ENCODE data around the gene PLPPR3. TPM values are rescaled to one million over a fixed set of nuclear protein-coding genes. Genes with fewer than 3 reads are reported as not detected.
"Not testable (repeated sequence)": the region's sequence is repeated elsewhere in the genome, so short reads cannot be mapped to it uniquely, and the experiment has no call there.

PLPPR3 gene
- total RNA-seq, 2 experiments from 2014 or later: not detected

DNA sequence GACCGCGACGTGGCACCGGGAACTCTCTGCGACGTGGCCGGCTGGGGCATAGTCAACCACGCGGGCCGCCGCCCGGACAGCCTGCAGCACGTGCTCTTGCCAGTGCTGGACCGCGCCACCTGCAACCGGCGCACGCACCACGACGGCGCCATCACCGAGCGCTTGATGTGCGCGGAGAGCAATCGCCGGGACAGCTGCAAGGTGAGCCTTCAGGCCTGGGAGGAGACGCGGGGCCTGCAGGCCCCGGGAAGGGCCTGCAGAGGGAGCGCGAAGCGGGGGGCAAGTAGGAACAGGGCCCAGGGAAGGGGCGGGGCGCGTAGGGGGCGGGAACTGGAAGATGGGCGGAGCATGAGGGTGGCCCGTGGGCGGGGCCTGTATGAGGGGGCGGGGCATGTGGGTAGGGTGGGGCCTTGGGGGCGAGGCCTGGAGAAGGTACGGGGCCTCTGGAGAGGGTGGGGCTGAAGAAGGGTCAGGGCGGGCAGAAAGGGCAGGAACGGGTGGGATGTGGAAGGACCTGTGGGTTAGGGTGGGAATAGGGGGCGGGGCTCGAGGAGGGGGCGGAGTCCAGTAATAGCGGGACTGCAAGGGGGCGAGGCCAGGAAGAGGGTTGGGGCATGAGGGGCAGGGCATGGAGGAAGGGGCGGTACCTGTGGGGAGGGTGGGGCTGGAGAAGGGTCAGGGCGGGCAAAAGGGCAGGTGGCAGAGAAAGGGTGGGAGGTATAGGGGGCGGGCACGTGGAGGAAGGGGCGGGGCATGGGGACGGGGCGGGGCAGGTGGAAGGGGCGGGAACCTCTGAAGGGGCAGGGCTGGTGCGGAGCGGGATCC, 40.2 kb upstream of the PLPPR3 start:
- no peaks in the 10 kb centered on the region for H3K36me3 Mint-ChIP-seq (ENCODE audit: low read depth)
- ChIA-PET POLR2A (no interaction called here), CTCF (interaction anchor here (1.6 to 2.9 kb wide), 6 partner anchors 10 to 76 kb away, joined by 6 to 34 read pairs (median 10); partner anchors contain the start of genes MED16 and RNU6-9)
- H3K27me3 Mint-ChIP-seq: peaks cover 14% of the 10 kb centered on the region
- no peaks in the 10 kb centered on the region for H3K9me3 Mint-ChIP-seq
- no peak overlapping the region for H3K4me3 Mint-ChIP-seq
- peaks cover 21% of the 10 kb centered on the region for H3K4me1 Mint-ChIP-seq
- H3K27ac Mint-ChIP-seq: no peak overlapping the region
- DNase-seq: peak; percentile 69

DNA sequence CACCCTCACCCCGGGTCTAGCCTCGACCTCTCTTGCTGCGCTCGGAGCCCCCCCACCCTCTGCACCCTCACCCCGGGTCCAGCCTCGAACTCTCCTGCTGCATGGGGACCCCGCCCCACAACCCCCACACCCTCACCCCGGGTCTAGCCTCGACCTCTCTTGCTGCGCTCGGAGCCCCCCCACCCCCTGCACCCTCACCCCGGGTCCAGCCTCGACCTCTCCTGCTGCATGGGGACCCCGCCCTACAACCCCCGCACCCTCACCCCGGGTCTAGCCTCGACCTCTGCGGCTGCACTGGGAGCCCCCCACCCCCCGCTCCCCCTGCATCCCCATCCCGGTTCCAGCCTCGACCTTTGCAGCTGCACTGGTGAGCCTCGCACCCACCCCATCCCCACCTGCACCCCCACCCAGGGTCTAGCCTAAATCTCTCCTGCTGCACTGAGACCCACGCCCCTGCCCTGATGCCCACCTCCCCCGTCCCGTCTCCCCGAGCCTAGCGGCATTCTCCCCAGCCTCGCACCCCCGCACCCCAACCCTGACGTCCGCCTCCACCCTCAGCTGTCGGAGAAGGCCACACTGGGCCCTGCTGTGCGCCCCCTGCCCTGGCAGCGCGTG, 39.5 kb upstream of the PLPPR3 start:
- no peaks in the 10 kb centered on the region for H3K9me3 Mint-ChIP-seq
- peaks cover 21% of the 10 kb centered on the region for H3K4me1 Mint-ChIP-seq
- H3K4me3 Mint-ChIP-seq: no peak overlapping the region
- H3K36me3 Mint-ChIP-seq (ENCODE audit: low read depth): no peaks in the 10 kb centered on the region
- H3K27me3 Mint-ChIP-seq: peaks cover 14% of the 10 kb centered on the region
- no peak overlapping the region for H3K27ac Mint-ChIP-seq
- no peak for DNase-seq
- CTCF ChIA-PET: no interaction called here
- POLR2A ChIA-PET: no interaction called here

DNA sequence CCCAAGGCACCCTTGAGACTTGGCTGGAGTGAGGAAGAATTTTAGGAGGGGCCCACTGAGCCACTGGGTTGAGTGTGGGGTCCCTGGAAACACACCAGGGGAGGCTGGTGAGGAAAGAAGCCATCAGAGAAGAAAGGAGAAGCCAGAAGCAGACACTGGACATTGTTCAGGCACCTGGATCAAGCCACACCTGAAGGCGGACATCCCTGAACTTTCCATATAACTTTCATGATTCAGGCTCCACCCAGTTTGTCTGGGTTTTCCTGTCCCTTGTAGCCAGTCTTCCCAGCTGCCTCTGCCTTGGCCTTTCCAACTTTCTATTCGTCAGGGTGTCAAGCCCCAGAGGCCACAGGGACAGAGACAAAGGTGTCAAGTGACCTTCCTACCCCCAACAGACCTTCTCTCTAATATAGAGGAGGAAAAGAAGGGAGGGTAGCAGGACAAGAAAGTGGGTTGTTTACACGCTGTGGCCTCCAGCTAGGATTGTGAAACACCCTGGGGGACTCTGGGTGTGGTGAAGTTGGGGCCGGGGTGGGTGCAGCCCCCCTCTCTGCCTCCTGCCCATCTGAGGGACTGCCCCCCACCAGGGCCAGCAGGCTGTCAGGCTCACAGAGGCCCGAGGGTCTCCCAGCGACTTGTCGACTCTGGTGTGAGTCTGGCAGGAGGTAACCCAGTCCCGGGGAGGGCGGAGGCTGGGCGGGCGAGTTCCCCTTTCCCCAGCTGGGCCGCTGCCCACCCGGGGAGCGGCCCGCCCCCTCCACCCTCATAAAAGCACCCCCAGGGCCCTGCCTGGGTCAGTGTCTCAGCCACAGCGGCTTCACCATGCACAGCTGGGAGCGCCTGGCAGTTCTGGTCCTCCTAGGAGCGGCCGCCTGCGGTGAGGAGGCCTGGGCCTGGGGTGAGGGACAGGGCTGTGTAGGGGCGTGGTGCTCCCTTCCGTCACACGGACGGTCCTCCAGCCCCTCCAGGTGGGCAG, 37.4 kb upstream of the PLPPR3 start, which contains the start of gene CFD:
CFD (plus strand) TSS at position 797 of the 976 bp plus-strand sequence; CDS start at position 823, 26 bp downstream.
- no peak for DNase-seq
- ChIA-PET CTCF (interaction anchor here (1.4 kb wide), 1 partner anchor 16 kb away, joined by 5 read pairs; no protein-coding TSS in a partner anchor), POLR2A (no interaction called here)
- Mint-ChIP-seq H3K27me3 (peaks cover 14% of the 10 kb centered on the region), H3K9me3 (no peaks in the 10 kb centered on the region), H3K36me3 (ENCODE audit: low read depth) (no peaks in the 10 kb centered on the region), H3K4me1 (peaks cover 21% of the 10 kb centered on the region), H3K4me3 (peak within 1 kb of the TSS; percentile 32), H3K27ac (no peak within 1 kb of the TSS)

DNA sequence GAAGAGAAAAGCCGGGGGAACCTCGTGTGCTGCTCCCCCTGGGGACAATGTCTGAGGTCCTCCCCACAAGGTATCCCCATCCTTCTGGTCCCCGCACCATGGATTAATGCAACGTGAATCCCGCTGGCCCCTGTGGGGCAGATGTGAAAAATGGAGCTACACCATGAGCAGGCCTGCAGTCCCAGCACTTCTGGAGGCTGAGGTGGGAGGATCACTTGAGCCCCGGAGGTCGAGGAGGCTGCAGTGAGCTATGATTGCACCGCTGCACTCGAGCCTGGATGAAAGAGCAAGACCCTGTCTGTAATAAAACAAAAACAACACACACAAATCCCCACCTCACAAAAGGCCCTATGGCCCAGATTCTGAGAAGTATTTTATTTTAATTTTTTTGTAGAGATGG, 36.5 kb upstream of the PLPPR3 start:
- H3K4me1 Mint-ChIP-seq: peaks cover 14% of the 10 kb centered on the region
- no peaks in the 10 kb centered on the region for H3K9me3 Mint-ChIP-seq
- no peak for DNase-seq
- no peak overlapping the region for H3K27ac Mint-ChIP-seq
- peaks cover 17% of the 10 kb centered on the region for H3K27me3 Mint-ChIP-seq
- ChIA-PET POLR2A (no interaction called here), CTCF (interaction anchor here (1.4 kb wide), 1 partner anchor 15 kb away, joined by 5 read pairs; no protein-coding TSS in a partner anchor)
- H3K36me3 Mint-ChIP-seq (ENCODE audit: low read depth): no peaks in the 10 kb centered on the region
- no peak overlapping the region for H3K4me3 Mint-ChIP-seq

DNA sequence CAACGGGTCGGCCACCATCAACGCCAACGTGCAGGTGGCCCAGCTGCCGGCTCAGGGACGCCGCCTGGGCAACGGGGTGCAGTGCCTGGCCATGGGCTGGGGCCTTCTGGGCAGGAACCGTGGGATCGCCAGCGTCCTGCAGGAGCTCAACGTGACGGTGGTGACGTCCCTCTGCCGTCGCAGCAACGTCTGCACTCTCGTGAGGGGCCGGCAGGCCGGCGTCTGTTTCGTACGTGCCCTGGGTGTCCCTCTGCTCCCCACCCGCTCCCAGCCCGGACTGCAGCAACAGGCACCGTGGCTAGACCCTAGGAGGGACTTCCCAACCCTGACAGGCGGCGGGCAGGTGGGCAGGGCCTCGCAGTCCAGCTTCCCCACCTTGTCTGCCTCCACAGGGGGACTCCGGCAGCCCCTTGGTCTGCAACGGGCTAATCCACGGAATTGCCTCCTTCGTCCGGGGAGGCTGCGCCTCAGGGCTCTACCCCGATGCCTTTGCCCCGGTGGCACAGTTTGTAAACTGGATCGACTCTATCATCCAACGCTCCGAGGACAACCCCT, 33.9 kb upstream of the PLPPR3 start:
- no peaks in the 10 kb centered on the region for H3K9me3 Mint-ChIP-seq
- POLR2A ChIA-PET: no interaction called here

DNA sequence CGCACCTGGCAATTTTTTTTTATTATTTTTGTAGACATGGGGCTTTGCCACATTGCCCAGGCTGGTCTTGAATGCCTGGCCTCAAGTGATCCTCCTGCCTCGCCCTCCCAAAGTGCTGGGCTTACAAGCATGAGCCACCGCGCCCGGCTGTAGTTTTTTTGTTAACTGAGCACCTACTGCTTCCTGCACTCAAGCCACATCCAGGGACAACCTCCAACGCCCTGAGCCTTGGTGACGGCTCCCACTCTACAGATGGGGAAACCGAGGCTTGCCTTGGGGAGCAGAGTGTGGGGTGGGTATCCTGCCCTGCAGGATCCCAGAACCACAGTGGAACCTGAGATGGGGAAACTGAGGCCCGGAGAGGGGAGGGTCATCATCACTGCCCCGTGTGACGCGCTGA, 33.4 kb upstream of the PLPPR3 start:
- peaks cover 17% of the 10 kb centered on the region for H3K27me3 Mint-ChIP-seq
- no peak overlapping the region for H3K4me3 Mint-ChIP-seq
- DNase-seq: no peak
- no peaks in the 10 kb centered on the region for H3K36me3 Mint-ChIP-seq (ENCODE audit: low read depth)
- POLR2A ChIA-PET: no interaction called here
- H3K4me1 Mint-ChIP-seq: peaks cover 7% of the 10 kb centered on the region
- no peaks in the 10 kb centered on the region for H3K9me3 Mint-ChIP-seq
- CTCF ChIA-PET: interaction anchor here (1.4 kb wide), 1 partner anchor 127 kb away, joined by 3 read pairs; no protein-coding TSS in a partner anchor
- H3K27ac Mint-ChIP-seq: no peak overlapping the region

More for the DNA sequence above, 33.9 kb upstream of the PLPPR3 start:
- DNase-seq: no peak
- Mint-ChIP-seq H3K4me3 (no peak overlapping the region), H3K36me3 (ENCODE audit: low read depth) (no peaks in the 10 kb centered on the region), H3K27me3 (peaks cover 17% of the 10 kb centered on the region), H3K27ac (no peak overlapping the region), H3K4me1 (peaks cover 7% of the 10 kb centered on the region)
- CTCF ChIA-PET: interaction anchor here (0.9 to 1.8 kb wide), 4 partner anchors 67 to 388 kb away, joined by 3 to 6 read pairs (median 3); no protein-coding TSS in a partner anchor

DNA sequence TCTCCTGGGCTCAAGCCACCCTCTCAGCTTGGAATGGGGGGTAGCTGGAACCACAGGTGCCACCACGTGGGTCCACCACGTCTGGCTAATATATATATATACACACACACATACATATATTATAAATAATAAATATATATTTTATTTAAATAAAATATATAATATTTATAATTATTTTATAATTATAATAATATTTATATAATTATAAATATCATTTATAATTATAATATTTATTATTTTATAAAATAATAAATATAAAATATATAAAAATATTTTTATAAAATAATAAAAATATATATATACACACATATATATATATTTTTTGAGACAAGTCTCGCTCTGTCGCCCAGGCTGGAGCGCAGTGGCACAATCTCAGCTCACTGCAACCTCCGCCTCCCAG, 32.8 kb upstream of the PLPPR3 start:
- H3K4me1 Mint-ChIP-seq: peaks cover 7% of the 10 kb centered on the region
- H3K9me3 Mint-ChIP-seq: no peaks in the 10 kb centered on the region
- POLR2A ChIA-PET: no interaction called here
- H3K4me3 Mint-ChIP-seq: no peak overlapping the region
- DNase-seq: no peak
- no peaks in the 10 kb centered on the region for H3K36me3 Mint-ChIP-seq (ENCODE audit: low read depth)
- H3K27me3 Mint-ChIP-seq: peaks cover 12% of the 10 kb centered on the region
- H3K27ac Mint-ChIP-seq: no peak overlapping the region
- CTCF ChIA-PET: interaction anchor here (0.6 to 0.7 kb wide), 2 partner anchors 9 to 99 kb away, joined by 3 to 4 read pairs; no protein-coding TSS in a partner anchor

DNA sequence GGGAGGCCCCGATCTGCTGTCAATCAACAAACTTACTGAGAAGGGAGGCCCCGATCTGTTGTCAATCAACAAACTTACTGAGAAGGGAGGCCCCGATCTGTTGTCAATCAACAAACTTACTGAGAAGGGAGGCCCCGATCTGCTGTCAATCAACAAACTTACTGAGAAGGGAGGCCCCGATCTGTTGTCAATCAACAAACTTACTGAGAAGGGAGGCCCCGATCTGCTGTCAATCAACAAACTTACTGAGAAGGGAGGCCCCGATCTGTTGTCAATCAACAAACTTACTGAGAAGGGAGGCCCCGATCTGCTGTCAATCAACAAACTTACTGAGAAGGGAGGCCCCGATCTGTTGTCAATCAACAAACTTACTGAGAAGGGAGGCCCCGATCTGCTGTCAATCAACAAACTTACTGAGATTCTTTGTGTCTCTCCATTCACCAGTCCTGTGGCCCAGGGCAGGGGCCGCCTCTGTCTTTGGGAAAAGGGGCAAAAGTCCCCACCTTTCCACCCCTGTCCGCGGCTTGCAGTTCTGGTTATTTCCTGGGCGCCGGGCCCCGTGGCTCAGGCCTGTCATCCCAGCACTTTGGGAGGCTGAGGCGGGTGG, 32.0 kb upstream of the PLPPR3 start:
- H3K36me3 Mint-ChIP-seq (ENCODE audit: low read depth); H3K4me1 Mint-ChIP-seq; H3K27ac Mint-ChIP-seq; POLR2A ChIA-PET; H3K9me3 Mint-ChIP-seq; H3K4me3 Mint-ChIP-seq; DNase-seq: not testable (repeated sequence)
- peaks cover 13% of the 10 kb centered on the region for H3K27me3 Mint-ChIP-seq
- CTCF ChIA-PET: interaction anchor here (0.7 kb wide), 1 partner anchor 99 kb away, joined by 3 read pairs; no protein-coding TSS in a partner anchor

DNA sequence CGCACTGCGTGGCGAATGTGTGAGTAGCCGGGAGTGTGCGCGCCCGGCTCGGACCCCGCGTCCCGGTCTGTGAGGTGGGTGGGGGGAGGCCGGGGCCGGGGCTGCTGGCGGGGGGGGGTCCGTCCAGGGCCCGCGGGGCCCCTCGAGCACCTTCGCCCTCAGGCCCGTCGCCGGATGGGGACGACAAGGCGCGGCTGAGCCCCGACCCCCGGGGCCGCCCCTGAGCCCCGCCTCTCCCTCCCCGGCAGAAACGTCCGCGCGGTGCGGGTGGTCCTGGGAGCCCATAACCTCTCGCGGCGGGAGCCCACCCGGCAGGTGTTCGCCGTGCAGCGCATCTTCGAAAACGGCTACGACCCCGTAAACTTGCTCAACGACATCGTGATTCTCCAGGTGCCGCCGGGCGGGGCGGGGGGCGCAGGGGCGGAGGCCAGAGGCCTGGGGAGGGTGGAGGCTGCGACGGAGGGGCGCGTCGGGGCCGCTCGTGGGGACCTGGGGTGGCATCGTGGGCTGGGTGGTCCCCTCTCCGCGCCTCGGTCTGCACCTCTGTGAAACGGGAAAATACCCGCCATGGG, 31.3 kb upstream of the PLPPR3 start:
- POLR2A ChIA-PET: no interaction called here
- peaks cover 11% of the 10 kb centered on the region for H3K27me3 Mint-ChIP-seq
- no peaks in the 10 kb centered on the region for H3K9me3 Mint-ChIP-seq
- H3K4me3 Mint-ChIP-seq: no peak overlapping the region
- no peaks in the 10 kb centered on the region for H3K36me3 Mint-ChIP-seq (ENCODE audit: low read depth)
- H3K27ac Mint-ChIP-seq: no peak overlapping the region
- DNase-seq: no peak
- CTCF ChIA-PET: no interaction called here
- H3K4me1 Mint-ChIP-seq: peaks cover 5% of the 10 kb centered on the region

DNA sequence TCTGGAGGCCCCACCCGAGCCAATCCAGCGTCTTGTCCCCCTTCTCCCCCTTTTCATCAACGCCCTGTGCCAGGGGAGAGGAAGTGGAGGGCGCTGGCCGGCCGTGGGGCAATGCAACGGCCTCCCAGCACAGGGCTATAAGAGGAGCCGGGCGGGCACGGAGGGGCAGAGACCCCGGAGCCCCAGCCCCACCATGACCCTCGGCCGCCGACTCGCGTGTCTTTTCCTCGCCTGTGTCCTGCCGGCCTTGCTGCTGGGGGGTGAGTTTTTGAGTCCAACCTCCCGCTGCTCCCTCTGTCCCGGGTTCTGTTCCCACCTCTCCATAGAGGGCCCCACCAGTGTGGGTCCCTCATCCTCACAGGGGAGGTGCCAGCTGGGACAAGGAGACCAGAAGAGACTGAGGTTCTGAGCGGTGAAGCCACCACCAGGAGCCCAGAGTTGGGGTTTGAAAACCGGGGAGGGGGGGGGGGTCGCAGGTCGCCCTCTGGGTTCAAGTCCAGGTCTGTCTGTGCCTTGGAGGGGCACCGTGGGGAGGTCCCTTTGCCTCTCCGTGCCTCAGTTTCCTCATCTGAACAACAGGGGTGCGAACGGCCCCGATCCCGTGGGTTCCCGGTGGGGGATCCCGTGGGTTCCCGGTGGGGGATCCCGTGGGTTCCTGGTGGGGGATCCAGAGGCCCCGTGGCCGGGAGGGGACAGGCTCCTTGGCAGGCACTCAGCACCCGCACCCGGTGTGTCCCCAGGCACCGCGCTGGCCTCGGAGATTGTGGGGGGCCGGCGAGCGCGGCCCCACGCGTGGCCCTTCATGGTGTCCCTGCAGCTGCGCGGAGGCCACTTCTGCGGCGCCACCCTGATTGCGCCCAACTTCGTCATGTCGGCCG, 30.6 kb upstream of the PLPPR3 start, which contains the start of gene ELANE:
ELANE (plus strand) TSS at position 168 of the 878 bp plus-strand sequence; CDS start at position 194, 26 bp downstream.
- no peak for DNase-seq
- POLR2A ChIA-PET: no interaction called here
- Mint-ChIP-seq H3K9me3 (no peaks in the 10 kb centered on the region), H3K4me1 (peaks cover 2% of the 10 kb centered on the region), H3K4me3 (no peak within 1 kb of the TSS), H3K36me3 (ENCODE audit: low read depth) (no peaks in the 10 kb centered on the region), H3K27ac (no peak within 1 kb of the TSS), H3K27me3 (peaks cover 10% of the 10 kb centered on the region)
- CTCF ChIA-PET: interaction anchor here (0.8 kb wide), 1 partner anchor 10 kb away, joined by 4 read pairs; no protein-coding TSS in a partner anchor

DNA sequence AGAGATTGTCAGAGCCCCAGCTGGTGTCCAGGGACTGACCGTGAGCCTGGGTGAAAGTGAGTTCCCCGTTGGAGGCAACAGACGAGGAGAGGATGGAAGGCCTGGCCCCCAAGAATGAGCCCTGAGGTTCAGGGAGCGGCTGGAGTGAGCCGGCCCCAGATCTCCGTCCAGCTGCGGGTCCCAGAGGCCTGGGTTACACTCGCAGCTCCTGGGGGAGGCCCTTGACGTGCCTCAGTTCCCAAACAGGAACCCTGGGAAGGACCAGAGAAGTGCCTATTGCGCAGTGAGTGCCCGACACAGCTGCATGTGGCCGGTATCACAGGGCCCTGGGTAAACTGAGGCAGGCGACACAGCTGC, 29.2 kb upstream of the PLPPR3 start:
- Mint-ChIP-seq H3K4me1 (no peaks in the 10 kb centered on the region), H3K4me3 (no peak overlapping the region)
- CTCF ChIA-PET: no interaction called here

More for the DNA sequence above, 29.2 kb upstream of the PLPPR3 start:
- no peak for DNase-seq
- no peaks in the 10 kb centered on the region for H3K36me3 Mint-ChIP-seq (ENCODE audit: low read depth)
- H3K27ac Mint-ChIP-seq: no peak overlapping the region
- no peaks in the 10 kb centered on the region for H3K9me3 Mint-ChIP-seq
- POLR2A ChIA-PET: no interaction called here
- H3K27me3 Mint-ChIP-seq: peaks cover 15% of the 10 kb centered on the region

Measured in activated CD4-positive, alpha-beta T cell treated with anti-CD3 and anti-CD28 coated beads, Interleukin-2, amount 10 ng/mL, durations not matched to agents 7 days and 5 days (primary cell).